GM18868 (cell line): ENCODE measurements around the gene MBOAT1.

Experiments used
- ATAC-seq: cut with Tn5 transposase; IDR thresholded peaks from one replicate; pipeline ENCODE4 v1.9.1; 2021; ENCODE audit warnings: mild to moderate bottlenecking, moderate library complexity; ENCODE audit not compliant: unreplicated experiment

Gene MBOAT1

DNA sequence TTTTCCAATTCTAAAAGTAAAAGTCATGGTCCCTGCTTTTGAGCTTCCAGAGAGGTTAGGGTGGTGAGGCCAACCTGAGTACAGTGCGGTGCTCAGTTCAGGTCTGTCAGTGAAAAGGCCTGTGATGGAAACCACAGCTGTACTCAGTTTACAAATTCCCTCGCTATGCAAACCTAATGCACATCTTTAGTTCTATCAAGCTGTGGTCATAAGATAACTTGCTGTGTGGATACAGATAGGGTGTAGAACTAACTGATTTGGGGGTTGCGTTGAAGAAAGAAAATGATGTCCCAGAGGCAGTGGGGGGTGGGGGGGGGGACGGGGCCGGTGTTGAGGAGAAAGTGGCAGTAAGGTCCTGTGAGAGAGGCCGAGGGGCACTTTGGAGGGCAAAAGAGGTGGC lies 22.8 kb upstream of the MBOAT1 start:
- no peak for ATAC-seq

DNA sequence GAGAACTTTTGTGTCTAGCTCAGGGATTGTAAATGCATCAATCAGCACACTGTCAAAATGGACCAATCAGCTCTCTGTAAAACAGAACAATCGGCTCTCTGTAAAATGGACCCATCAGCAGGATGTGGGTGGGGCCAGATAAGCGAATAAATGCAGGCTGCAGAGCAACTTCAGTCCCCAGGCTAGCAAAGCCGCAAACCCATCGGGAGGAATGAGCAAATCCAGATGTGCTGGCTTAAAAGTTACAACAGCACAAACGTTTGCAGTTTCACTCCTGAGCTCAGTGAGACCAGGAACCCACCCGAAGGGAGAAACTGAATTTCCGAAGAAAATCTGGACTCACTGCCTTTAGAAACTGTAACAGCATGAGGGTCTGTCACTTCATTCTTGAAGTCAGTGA lies 21.9 kb upstream of the MBOAT1 start:
- ATAC-seq, result no peak

DNA sequence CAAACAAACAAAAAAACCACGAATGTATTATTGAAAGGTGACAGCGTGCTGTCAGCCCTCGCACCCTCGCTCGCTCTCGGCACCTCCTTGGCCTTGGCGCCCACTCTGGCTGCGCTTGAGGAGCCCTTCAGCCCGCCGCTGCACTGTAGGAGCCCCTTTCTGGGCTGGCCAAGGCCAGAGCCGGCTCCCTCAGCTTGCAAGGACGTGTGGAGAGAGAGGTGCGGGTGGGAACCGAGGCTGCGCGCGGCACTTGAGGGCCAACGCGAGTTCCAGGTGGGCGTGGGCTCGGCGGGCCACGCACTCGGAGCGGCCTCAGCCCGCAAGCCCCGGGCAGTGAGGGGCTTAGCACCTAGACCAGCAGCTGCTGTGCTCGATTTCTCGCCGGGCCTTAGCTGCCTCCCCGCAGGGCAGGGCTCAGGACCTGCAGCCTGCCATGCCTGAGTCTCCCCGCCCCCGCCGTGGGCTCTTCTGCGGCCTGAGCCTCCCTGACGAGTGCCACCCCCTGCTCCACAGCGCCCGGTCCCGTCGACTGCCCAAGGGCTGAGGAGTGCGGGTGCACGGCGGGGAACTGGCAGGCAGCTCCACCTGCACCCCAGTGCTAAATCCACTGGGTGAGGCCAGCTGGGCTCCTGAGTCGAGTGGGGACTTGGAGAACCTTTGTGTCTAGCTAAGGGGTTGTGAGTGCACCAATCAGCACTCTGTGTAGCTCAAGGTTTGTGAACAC lies 20.9 kb upstream of the MBOAT1 start:
- ATAC-seq, result no peak

DNA sequence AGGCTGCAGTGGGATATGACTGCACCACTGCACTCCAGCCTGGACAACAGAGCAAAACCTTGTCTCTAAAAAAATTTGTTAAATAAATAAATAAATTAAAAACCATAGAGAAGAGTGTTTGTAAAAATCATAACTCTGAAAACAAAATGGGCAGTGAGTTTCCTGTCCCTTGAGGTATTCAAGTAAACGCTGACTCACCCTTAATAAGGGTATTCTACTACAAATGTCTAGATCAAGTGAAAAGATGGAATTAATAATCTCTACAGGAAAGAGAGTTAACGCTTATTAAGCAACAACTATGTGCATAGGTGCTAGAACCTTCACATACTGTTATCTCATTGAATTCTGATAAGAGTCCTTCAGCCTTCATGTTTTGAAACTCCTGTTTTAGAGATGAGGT lies 19.9 kb upstream of the MBOAT1 start:
- ATAC-seq, result no peak

DNA sequence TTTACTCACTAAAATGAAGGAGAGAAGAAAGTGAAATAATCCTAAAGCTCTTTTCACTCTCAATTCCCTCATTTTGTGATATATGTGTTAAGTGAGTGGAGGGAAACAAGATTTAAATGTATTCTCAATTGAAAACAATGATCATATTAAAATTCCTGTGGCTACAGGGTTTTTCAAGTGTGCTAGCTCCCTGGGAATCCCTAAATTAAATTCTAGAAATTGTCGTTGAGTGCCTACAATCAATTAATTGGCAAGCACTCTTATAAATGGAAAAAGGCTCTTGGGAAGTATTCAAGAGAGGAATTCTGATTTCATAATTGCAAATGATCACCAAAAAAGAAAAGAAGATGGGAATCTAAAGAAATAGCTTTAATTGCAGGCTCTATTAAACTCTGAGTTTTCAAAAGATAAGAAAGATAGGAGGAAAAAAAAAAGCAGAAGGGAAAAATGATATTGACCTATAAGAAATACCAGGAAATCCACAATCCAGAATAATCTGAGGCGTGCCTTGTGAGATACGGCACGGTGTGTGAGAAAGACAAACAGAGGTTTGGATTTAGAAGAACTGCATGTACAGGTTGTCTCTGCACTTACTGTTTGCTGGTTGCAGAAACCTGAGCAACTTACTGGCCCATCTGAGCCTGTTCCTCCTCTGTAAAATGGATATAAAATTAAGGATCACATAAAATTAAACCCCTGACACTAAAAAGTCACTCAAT lies 18.3 kb upstream of the MBOAT1 start:
- ATAC-seq, result no peak

DNA sequence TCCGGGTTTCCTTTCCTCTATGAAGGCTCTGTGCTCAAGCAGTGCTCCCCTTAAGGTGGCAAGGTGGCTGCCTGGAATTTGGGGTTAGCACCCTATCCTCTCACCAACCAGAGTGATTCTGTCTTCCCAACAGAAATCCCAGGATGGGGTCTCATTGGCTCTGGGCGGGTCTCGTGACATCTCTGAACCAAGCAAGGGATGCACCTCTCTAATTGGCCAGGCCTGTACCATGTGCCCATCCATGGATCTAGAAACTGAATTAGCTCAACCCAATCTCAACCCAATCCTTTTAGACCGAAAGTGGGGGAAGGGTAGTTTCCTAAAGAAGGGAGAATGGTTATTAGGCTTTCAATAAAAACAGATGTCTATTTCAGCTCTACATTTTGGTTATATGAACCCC lies 17.6 kb upstream of the MBOAT1 start:
- no peak for ATAC-seq

DNA sequence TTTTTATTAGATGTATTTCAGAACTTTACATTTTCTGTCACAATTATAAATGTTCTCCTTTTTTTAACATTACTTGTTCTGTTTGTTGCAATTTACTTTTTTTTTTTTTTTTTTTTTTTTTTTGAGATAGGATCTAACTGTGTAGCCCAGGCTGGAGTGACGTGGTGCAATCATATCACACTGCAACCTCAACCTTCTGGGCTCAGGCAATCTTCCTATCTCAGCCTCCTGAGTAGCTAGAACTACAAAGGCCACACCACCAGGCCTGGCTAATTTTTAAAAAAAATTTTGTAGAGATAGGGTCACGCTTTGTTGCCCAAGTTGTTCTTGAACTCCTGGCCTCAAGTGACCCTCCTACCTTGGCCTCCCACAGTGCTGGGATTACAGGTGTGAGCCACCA lies 15.1 kb upstream of the MBOAT1 start:
- ATAC-seq, result no peak

DNA sequence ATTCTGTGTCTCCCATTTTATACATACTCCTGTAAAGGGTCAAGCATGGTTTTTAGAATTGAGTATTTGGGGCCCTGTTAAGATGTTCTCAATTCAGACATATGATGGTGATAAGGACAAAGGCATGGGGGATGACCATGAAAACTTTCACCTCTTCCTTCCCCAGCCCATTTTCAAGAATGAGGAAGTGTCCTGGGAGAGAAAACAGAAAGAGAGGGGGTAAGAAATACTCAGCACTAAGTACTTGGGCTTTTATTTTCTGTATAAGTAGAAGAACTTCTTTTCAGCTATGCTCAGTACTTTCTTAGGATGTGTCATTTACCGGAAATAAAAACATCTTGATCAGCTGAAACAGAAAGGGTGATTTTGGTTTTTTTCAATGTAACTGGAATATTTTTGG lies 10.9 kb upstream of the MBOAT1 start:
- no peak for ATAC-seq

DNA sequence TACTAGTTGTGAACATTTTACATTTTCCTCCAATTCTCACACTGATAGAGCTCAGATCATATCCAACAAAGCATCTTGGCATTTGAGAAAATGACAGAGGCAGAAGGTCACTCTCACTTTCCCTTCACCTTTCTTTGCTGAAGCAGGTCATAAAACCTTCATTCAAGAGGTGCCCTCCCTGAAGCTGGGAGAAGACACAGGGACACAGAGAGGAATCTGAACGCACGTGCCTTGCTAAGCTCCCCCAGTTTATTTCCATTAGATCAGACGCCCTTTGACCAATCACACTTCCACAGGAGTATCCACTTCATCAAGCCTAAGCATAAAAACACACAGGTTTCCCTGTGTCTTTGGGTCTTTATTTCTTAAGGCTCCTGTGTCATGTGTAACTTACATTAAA lies 9.2 kb upstream of the MBOAT1 start:
- ATAC-seq, result no peak

DNA sequence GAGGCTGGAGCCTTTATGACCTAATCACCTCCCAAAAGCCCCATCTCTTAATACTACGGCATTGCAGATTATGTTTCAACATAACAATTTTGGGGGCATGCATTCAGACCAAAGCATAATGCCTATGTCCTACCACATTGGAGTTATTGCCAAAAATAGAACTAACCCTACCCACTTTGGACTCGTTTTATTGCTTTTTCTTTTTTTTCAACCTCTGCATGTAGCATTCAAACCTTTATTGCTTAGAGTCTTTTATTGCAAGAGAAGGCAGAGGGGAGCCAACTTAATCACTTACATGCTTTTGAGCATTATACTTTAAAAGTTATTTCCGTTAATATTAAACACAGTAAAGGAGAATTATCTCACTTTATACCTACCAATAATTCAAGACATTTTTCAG lies 8.1 kb upstream of the MBOAT1 start:
- no peak for ATAC-seq

DNA sequence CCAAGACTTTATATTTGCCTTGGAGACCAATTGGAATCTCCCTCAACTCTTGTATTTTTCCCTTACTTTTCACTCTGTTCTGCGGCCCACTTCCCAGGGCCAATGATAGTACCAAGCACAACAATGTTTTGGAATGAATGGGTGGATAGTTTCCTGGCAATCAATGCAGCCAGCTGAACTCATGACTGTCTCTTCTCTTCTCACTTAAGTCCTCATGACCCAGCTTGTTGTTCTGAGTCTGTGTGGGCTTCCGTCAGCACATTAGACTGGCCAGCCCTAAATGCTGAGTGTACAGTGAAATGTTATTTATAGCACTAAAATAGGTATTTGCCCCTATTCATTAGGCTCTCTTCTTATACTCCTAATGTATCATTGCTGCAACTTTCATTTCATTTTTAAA lies 5.6 kb upstream of the MBOAT1 start:
- ATAC-seq, result no peak

DNA sequence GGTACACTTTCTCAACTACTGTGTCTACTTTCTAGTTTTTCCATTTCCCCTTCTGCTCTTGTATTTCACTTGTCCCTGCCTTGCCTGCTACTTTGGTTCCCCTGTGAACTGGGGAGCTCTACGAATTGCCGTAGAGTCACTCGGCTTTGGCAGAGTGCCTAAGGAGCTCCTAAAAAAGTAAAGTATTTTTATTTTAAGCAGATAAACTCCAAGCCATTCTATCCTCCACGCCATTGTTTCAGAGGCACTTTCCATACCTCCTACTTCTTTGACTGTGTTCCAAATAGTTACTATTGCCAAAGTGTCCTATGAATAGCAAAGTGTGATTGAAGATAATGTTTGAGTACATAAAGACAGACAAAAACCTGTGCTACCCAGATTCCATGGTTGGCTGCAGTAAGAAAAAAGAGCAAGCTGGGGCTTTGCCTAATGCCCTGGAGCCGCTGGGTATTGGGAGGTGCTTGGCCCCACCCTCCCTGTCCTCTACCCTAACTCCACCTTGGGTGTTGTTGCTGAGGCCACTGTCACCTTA lies 5.1 kb upstream of the MBOAT1 start:
- ATAC-seq, result no peak

DNA sequence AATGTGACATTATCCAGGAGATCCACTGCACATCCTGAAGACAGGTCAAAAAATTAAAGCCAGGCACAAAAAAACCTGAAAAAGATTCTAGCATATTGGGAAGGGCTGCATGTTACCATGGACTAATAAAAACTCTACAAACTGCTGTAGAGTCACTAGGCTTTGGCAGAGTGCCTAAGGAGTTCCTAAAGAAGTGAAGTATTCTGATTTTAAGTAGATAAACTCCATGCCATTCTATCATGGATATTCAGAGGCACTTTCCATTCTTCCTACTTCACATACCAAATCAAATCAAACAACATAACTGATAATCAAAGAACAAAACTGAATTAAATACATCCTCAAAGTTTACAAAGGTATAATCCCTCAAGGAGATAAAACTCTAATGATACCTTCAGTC lies 3.0 kb upstream of the MBOAT1 start:
- no peak for ATAC-seq

DNA sequence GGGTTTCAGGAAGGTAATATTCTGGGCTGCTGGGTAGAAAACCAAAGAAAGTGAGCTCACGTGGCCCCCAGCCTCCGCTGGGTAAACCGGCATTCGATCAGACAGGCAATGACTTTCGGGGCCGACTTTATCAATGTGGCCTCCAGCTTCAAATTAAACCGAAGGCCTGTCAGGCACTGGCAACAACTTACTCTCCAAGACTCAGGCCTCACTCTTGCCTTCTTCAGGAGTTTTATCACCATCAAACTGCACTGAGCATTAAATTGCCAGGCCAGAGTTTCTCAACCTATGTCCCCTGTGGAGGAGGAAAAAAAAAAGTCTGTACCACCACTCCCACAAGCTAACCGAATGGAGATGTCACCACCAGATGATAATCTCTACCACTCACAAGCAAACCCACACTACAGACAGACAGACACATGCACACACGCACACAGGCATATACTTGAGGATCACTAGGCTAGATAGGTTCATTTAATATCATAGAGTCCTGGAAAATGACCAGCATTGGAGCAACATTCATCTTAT lies 1.1 kb upstream of the MBOAT1 start:
- no peak for ATAC-seq

DNA sequence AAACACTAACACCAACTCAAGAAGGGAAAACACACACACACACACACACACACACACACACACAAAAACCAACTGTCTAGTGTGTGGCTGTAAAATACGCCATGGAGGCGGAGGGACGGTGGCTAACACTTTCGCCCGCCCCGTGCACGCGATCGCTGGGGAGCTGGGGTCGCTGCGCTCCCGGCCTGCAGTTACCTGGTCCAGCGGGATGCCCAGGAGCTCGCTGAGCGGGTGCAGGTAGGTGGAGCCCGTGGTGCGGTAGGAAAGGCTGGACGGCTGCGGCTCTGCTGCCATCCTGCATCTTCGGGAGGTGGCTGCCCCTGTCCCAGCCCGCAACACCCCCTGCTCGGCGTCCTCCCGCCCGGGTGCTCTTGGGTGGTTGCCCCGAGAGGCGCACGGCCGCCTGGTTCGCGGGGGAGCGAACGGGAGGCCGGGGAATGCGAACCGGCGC lies 303 bp downstream of the MBOAT1 start:
- peak; percentile 27 for ATAC-seq

DNA sequence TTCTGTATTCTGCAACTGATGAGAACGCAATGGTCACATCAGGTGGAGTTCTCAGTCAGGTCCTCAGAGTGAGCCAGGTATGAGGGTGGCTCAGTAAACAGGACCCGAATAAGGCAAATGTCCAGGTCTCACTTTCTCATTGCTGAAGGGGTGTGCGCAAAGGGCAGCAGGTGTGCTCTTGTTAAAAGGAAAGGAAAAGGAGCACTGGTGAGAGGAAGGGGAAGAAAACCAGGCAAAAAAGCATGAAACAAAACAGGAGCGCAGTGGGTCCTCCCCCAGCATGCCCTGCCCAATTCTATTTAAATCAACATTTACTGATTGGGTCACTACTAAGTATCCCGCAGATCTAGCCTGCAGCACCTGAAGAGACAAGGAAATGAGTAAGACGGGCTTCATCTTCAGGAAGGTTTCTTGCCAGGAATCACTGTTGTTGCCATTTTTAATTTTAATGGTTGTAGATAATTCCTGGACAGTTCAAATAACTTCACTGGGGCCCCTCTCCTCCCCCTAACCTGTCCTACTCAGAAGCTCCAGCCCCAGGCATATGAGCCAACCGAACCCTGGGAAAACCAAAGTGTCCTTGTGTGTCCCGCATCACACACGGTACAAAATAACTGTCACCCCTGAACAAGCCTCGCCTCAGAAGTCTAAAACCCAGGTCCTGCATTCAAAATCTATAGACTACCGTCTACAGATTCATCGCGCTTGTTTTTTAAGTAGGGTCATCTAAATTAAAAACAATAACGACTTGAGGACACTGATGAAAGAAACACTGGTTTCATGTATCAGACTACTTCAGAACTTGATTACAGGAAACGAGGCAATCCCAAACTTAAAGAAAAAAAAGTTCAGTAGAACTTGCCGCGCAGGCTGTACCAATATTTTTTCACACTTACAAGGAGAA lies 980 bp downstream of the MBOAT1 start:
- no peak for ATAC-seq

DNA sequence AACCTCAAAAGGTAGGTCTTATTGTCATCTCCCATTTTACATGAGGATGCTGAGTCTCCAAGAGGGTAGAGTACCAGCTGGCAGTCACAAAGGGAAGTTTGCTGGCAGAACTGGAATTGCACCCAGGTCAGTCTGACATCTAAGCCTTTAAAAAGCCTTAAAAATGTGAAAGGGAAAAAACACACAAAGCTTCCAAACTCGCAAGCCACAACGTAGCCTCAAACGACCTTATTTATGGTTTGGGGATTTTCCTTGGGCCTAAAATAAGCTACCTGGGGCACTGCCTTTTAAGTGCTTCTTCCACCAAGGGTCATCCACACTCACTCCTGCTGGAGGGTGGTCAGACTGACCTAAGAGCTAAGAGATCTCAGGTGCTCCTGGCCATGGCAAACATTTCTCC lies 2.1 kb downstream of the MBOAT1 start:
- no peak for ATAC-seq

DNA sequence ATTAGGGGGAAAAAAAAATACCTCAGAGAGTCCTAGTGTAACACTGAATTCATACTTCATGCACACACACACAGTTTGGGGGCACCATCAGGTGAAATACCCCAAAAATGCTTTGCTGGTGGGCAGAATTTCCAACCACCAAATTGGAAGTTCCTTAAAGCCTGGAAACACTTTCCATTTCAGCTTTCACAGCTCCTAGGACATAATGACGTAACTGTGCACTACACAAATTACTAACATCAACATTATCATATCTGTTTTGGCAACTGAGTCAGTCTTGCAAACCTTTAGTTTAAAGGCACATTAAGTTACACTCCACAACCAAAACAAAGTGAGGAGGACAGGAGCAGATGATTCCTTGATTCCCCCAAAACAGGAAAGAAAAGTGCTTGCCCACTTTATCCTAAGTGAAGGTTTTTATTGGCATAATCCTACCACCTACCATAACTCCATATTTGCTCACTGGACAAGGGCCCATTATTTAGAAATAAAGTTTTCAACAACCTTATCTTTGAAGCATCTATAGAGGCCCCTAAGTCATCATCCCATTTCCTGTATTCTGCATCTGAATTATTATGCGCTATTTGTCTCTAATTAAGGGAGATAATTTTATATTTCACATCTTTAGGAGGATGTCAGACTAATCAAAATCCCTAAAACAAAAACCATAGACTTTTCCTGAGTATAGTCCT lies 3.4 kb downstream of the MBOAT1 start:
- ATAC-seq, result no peak

DNA sequence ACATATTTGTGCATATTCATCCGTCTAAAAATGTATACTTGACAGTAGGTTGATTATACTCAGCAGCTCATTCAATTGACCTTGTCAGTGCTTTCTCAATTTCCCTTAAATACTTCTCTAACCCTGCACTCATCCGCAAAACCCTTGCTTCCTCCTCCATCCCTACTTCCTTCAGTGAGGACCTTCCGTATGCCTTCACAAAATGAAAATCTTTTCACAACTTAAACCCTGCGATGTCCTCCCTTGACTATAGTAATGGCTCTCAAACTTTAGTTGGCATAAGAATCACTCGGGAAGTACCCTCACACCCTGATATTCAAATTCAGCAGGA lies 5.2 kb downstream of the MBOAT1 start:
- no peak for ATAC-seq

DNA sequence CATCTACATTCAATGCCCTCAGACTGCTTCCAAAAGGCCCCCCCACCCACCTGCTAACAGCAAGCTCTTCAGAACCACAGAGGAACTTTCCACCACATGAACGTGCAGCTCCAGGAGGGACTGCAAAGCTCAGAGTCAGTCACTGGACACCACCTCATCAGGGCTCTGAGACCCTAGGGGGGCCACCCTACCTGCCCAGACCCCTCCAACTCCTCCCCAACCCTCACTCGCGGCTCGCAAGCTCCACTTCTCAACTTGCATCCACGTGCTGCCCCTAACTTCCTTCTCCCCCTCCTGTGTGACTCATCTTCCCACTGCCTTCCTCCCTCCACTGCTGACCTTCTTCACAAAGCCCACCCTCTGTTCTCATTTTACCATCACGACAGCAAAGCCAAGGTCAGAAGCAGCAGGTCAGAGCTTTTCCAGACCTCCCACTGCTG lies 6.5 kb downstream of the MBOAT1 start:
- ATAC-seq, result no peak

DNA sequence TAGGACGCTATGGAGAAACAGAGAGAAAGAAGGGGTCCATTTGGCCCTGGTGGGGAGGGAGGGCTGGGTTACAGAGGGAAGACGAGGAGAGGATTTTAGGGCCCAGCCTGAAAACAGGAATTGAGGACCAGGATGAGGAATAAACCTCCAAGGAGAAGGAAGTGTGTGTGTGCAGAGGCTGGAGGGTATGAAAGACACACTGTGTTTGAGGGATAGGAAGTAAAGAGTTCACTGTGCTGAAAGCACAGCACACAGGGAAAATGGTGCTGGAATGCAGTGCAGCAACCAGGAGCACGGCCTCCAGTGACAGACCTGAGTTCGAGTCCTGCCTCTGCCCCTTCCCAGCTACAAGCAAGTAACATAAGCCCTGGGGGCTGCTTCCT lies 7.8 kb downstream of the MBOAT1 start:
- no peak for ATAC-seq
